Progenitor cell of endocrine pancreas (in vitro differentiated cells): ENCODE data around the gene GNLY. TPM values are rescaled to one million over a fixed set of nuclear protein-coding genes. Genes with fewer than 3 reads are reported as not detected.

Experiments used
- DNase-seq: peaks from one replicate; pipeline ENCODE4 v3.0.0; 2021; ENCODE audit warnings: low spot score; ENCODE audit not compliant: unreplicated experiment
- H3K27ac Mint-ChIP-seq: 2 replicates; pipeline ENCODE4 v1.8.0; 2021; ENCODE audit warnings: mild to moderate bottlenecking, moderate library complexity, mixed read lengths
- H3K27me3 Mint-ChIP-seq: 2 replicates; pipeline ENCODE4 v1.8.0; 2021; ENCODE audit warnings: mixed read lengths
- H3K36me3 Mint-ChIP-seq: 2 replicates; pipeline ENCODE4 v1.8.0; 2022; ENCODE audit warnings: mixed read lengths; ENCODE audit not compliant: insufficient read depth
- H3K4me1 Mint-ChIP-seq: 2 replicates; pipeline ENCODE4 v1.8.0; 2021; ENCODE audit warnings: low read depth, mixed read lengths
- H3K4me3 Mint-ChIP-seq: 2 replicates; pipeline ENCODE4 v1.8.0; 2021; ENCODE audit warnings: low read depth, mild to moderate bottlenecking, moderate library complexity, mixed read lengths
- H3K9me3 Mint-ChIP-seq: 2 replicates; pipeline ENCODE4 v1.8.0; 2021; ENCODE audit warnings: low read depth, mixed read lengths
- total RNA-seq: library from RNA; stranded (reverse); gene quantifications from 2 replicates; pipeline ENCODE4 v1.2.1, GENCODE V29; 2021
- TF ChIP-seq, protein P1 (sequence below): fragments of 200-600 bp; sonication (generic); IDR thresholded peaks from one replicate; pipeline ENCODE4 v1.5.0; 2021; ENCODE audit warnings: antibody characterized with exemption, mild to moderate bottlenecking; ENCODE audit not compliant: unreplicated experiment

GNLY gene
- total RNA-seq, 1 donor from 2014 or later: not detected

DNA sequence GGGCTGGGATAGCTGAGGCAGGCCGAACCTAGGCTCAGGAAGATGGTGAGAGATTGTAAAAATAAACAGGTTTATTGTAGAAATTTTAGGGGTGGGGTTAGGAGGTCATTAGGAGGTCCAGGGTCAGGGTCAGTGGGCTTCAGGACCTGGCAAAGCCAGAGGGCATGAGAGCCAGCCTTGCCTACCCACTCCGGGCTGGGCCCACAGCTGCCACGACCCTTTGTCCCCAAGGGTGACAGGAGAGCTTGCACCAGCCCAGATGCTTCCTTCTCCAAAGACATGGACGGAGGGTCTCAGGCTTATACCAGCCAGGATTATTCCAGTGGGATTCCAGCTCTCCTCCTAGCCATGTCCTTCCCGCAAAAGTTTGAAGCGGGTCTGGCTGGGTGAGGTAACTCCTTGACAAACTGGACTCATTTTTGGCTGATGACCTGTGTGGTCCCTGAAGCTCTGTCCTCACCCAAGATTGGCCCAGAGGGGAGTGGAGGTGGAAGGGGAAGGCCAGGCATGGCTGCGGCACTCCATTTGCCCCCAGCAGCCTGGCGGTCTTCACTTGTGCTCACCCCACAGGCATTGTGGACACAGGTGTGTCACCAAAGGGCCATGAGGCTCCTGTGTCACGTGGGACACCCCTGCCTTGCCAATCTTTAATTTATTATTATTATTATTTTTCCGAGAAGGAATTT is 35.8 kb downstream of the GNLY start:
- Mint-ChIP-seq H3K9me3 (no peaks in the 10 kb centered on the region), H3K4me3 (no peak overlapping the region), H3K4me1 (no peaks in the 10 kb centered on the region), H3K27me3 (peaks cover 26% of the 10 kb centered on the region), H3K36me3 (no peaks in the 10 kb centered on the region), H3K27ac (no peak overlapping the region)
- no peak for DNase-seq
- TF ChIP-seq, protein P1, sequence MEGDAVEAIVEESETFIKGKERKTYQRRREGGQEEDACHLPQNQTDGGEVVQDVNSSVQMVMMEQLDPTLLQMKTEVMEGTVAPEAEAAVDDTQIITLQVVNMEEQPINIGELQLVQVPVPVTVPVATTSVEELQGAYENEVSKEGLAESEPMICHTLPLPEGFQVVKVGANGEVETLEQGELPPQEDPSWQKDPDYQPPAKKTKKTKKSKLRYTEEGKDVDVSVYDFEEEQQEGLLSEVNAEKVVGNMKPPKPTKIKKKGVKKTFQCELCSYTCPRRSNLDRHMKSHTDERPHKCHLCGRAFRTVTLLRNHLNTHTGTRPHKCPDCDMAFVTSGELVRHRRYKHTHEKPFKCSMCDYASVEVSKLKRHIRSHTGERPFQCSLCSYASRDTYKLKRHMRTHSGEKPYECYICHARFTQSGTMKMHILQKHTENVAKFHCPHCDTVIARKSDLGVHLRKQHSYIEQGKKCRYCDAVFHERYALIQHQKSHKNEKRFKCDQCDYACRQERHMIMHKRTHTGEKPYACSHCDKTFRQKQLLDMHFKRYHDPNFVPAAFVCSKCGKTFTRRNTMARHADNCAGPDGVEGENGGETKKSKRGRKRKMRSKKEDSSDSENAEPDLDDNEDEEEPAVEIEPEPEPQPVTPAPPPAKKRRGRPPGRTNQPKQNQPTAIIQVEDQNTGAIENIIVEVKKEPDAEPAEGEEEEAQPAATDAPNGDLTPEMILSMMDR: no peak

DNA sequence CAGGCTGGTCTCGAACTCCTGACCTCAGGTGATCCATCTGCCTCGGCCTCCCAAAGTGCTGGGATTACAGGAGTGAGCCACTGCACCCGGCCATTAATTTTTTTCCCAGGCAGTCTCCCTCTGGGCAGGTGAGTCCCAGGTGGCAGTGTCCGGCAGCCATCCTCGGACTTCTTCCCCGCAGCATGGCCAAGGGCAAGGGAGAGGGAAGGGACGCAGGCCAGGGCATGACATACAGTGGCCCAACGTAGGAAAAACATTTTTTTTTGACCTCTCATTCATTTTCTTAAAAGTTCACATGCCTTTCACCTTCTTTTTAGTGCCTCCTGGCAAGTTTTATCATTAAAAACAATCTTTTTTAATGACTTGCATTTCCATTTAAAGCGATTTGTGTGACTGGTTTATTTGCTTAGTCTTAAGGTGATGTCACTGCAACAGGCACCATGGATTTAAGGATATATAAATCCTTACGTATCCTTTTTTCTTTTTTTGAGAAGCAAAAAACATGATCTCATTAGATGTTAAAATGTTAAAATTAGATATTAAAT is 36.6 kb downstream of the GNLY start:
- H3K27me3 Mint-ChIP-seq: peaks cover 25% of the 10 kb centered on the region
- no peak overlapping the region for H3K27ac Mint-ChIP-seq
- no peak overlapping the region for H3K4me3 Mint-ChIP-seq
- no peaks in the 10 kb centered on the region for H3K4me1 Mint-ChIP-seq
- no peaks in the 10 kb centered on the region for H3K9me3 Mint-ChIP-seq
- TF ChIP-seq, protein P1: no peak
- DNase-seq: no peak
- H3K36me3 Mint-ChIP-seq: no peaks in the 10 kb centered on the region

DNA sequence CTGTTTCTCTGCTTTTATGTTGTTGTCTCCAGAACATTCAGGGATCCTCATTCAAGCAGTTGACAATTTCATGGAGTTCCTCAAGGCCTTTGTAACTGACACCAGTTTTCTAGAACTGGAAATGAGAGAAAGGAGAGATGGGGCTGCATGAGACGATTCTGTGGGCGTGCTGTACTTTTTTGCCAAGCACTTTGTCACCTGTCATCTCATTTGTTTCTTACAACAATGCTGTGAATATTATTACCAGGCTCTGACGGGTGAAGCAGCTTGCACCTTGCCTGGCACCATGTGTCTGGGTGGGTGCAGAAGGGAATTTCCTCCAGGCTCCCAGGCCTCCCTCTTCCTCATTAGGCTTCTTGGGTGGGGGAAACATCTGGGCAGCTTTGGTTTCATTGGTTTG is 37.4 kb downstream of the GNLY start:
- TF ChIP-seq, protein P1: no peak
- Mint-ChIP-seq H3K27ac (no peak overlapping the region), H3K4me1 (no peaks in the 10 kb centered on the region), H3K4me3 (no peak overlapping the region), H3K27me3 (peaks cover 27% of the 10 kb centered on the region), H3K36me3 (no peaks in the 10 kb centered on the region), H3K9me3 (no peaks in the 10 kb centered on the region)
- no peak for DNase-seq

DNA sequence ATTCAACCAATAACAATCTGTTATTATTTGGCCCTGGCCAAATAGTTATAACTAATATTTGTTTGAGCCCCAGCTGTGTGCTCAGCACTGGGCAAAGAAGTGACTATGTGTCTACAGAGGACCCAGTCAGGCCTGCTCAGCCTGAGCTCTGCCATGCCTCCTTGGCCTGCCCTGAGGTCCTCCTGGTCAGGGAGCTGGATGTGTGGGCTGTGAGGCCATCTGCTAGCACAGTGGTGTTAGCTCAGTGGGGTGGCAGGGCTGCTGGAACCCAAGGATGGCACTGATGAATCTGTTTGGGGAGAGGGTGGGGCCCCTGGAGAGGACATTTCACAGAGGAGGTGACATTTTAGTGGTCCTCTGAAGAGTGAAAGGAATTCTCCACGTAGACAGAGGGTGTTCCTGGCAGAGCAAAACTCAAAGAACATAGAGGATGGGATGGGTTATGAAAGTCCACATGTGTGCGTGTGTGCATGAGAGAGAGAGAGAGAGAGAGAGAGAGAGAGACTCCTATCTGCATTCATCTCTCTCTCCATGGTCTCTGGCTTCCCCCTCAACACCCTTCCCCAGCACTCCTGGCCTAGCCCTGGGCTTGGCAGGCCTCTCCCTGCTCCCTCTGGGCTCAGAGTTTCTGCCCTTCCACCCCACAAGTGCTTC is 38.4 kb downstream of the GNLY start:
- no peak for DNase-seq
- Mint-ChIP-seq H3K4me3 (no peak overlapping the region), H3K36me3 (no peaks in the 10 kb centered on the region), H3K4me1 (no peaks in the 10 kb centered on the region), H3K27me3 (peaks cover 31% of the 10 kb centered on the region), H3K9me3 (no peaks in the 10 kb centered on the region), H3K27ac (no peak overlapping the region)
- TF ChIP-seq, protein P1: no peak

DNA sequence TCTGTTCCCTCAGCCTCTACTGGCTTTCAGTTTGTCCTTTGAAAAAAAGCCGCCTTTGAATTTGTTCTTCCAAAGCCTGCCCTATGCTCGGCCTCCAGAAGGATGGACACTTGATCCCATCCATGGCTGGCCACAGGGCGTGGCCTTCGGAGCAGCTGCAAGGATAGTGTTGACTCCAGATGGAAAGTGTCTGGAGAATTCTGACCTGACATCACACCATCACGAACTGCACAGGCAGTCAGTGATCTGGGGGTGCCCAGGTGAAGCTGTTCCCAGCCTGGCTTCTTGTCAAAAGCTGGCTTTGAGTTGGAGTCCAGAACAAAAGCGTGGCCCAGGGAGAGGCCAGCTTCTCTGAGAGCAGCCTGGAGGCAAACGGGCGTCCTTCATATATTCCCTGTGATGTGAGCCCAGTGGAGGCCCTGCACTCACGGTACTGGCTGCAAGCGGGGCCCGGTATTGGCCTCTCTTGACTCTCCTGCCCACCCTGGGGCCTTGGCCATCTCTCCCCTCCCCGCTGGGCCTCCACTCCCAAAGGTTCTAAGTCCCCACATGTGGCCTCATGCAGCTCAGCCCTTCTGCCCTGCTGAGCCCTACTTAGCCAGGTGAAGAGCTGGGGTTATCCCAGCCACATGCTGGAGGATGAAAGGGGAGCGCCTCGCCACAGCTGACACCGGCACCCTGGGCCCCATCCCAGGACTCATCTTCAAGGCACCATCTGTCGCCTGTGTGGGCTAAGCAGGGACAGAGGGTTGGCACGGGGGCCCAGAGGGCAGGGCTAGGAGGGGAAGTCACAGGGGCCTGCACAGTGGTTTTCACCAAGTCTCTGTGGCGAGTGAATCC is 39.2 kb downstream of the GNLY start:
- no peaks in the 10 kb centered on the region for H3K9me3 Mint-ChIP-seq
- H3K36me3 Mint-ChIP-seq: no peaks in the 10 kb centered on the region
- H3K4me1 Mint-ChIP-seq: no peaks in the 10 kb centered on the region
- no peak overlapping the region for H3K27ac Mint-ChIP-seq
- no peak for DNase-seq
- TF ChIP-seq, protein P1: no peak
- H3K4me3 Mint-ChIP-seq: no peak overlapping the region
- peaks cover 29% of the 10 kb centered on the region for H3K27me3 Mint-ChIP-seq
